Nucleus accumbens (tissue), 56 donors: Measurements from ENCODE around the gene RASGRP4.
"Not testable (repeated sequence)": the region's sequence is repeated elsewhere in the genome, so short reads cannot be mapped to it uniquely, and the experiment has no call there.

Source experiments
- DNase-seq, 56 donors: peaks; one replicate each; lab custom pipeline; 2025; lab: John Stamatoyannopoulos, UW

The RASGRP4 gene

DNA sequence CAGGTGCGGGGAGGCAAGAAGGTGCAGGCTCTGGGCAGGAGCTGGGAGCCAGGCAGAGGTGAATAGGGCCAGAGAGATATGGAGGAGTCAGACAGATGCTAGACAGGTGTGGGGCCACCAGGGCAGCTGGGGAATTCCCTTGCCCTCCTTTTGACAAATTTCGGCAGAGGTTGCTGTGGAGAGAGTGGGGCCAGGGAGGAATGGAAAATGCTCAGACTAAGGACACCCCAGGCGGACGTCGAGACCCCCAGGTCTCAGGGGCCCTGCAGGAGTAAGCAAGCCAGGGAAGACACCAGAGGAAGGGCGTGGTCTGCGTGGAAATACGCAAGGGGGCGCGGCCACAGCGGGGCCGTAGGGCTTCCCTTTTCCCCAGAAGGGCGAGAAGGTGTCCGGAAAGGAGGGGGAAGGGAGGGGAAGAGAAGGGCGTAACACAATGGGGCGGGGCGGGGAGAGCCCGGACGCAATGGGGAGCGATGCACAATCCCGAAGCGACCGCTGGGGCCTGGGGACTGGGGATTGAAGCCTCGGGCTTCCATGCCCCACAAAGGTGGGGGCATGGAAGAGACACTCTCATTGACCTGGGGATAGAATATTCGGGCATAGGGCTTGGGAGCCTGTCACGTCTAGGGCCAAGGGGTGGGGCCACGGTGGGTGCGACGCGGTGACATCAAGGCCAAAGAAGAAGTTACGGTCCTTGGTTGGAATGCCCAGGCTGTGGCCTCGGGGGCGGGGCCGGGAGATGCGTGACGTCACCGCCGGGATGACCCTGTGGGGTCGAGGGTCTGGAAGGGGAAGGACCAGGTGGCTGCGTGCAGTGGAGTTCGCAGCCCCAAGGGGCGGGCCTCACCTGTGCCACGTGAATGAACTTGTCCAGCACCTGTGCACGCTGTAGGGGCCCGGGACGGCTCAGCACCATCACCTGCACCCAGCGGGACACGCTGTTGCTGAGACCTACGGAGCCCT lies 8.2 kb downstream of the RASGRP4 start:
- DNase-seq: peak in 5 of 56 donors; percentile 4 to 73 (median 15)

DNA sequence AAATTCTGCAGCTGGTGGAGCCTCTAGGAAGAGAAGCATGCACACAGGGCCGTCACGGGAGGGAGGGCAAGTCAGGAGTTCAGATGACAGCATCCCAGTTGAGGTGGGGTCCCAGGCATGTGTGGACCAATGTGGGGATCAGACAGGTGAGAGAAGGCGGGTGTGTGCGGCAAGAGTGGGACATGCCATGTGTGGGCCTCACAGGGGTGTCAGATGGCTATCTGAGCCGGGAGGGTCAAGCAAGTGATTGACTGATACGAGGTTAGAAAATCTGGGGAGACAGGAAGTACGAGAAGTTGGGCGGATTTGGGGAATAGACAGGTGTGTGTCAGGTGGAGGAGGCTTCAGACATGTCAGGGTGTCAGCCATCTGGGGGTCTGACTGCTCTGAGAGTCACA lies 8.9 kb downstream of the RASGRP4 start:
- no peak for DNase-seq

DNA sequence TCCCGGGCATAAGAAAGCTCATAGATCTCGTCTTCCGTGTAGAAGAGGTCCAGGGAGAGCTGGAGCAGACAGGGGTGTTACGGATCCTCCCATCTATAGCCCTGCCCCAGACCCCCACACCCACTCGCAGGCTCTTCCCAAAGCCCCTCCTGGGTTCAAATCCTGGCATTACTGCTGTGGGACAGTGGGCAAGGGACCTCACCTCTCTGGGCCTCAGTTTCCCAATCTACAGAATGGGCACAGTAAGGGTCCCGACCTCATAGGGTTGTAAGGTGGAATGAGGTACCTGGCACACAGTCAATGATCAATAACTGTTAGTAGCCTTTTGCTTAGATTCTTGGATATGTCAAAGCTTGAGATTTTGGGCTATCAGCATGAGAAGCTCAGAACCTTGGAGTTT lies 12.6 kb downstream of the RASGRP4 start:
- DNase-seq: no peak

- no peak for DNase-seq
Observed at GRCh38 chr19:38412961-38413360, 13.1 kb downstream of the RASGRP4 start.

GRCh38 chr19:38412491-38412890 lies 13.5 kb downstream of the RASGRP4 start:
- DNase-seq: no peak

DNA sequence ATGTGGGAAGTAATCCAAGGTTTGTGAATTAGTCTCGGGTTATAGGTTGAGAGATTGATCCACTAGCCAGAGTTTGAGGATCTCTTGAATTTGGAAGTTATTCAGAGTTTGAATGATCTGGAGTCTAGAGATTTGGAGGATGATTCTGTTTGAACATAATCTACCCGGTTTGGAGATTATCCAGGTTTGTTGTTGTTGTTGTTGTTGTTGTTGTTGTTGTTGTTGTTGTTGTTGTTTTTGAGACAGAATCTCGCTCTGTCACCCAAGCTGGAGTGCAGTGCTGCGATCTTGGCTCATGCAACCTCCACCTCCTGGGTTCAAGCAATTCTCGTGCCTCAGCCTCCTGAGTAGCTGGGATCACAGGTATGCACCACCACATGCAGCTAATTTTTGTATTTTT lies 14.1 kb downstream of the RASGRP4 start:
- DNase-seq: not testable (repeated sequence)

GRCh38 chr19:38411041-38411712 lies 14.8 kb downstream of the RASGRP4 start:
- no peak for DNase-seq

DNA sequence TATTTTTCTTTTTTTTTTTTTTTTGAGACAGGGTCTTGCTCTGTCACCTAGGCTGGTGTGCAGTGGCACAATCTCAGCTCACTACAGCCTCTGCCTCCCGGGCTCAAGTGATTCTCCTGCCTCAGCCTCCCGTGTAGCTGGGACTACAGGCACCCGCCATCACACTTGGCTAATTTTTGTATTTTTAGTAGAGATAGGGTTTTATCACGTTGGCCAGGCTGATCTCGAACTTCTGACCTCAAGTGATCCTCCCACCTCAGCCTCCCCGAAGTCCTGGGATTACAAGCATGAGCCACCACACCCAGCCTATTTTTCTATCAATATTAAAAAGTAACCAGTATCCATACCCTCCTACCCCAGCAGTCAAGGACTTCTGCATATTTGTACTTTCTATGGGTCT lies 15.6 kb downstream of the RASGRP4 start:
- DNase-seq: not testable (repeated sequence)

GRCh38 chr19:38409631-38410133 lies 16.3 kb downstream of the RASGRP4 start:
- no peak for DNase-seq

GRCh38 chr19:38405276-38405675 lies 20.7 kb downstream of the RASGRP4 start:
- DNase-seq: no peak

DNA sequence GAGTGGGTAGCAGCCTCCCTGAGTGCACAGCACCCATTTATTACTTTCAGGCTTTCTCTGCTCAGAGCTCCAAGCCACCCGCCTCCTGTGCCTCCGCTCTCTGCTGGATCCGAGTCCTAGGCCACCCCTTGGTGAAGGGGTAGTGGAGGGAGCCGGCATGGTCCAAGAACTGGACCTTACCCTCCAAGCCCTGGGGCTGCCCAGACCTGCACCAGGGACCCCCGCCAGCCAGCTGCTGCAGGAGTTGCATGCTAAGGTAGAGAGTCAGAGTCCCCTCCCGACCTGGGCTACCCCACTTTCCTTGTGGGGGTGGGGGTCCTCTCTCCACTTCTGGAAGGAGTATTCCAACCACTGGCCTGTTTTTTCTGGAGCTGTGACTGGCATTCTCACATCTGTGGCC lies 21.2 kb downstream of the RASGRP4 start:
- DNase-seq: no peak

- DNase-seq: peak; percentile 60 to 99 (median 95)
Observed at GRCh38 chr19:38402967-38403674, 22.9 kb downstream of the RASGRP4 start, which contains the start of gene FAM98C. Gene FAM98C (plus strand): TSS chr19:38403093. CDS start chr19:38403154, 61 bp downstream.

- no peak for DNase-seq
Observed at GRCh38 chr19:38402623-38402966, 23.4 kb downstream of the RASGRP4 start.

GRCh38 chr19:38401148-38401547 lies 24.9 kb downstream of the RASGRP4 start:
- no peak for DNase-seq

- DNase-seq: no peak
Observed at GRCh38 chr19:38400361-38400760, 25.7 kb downstream of the RASGRP4 start.

DNA sequence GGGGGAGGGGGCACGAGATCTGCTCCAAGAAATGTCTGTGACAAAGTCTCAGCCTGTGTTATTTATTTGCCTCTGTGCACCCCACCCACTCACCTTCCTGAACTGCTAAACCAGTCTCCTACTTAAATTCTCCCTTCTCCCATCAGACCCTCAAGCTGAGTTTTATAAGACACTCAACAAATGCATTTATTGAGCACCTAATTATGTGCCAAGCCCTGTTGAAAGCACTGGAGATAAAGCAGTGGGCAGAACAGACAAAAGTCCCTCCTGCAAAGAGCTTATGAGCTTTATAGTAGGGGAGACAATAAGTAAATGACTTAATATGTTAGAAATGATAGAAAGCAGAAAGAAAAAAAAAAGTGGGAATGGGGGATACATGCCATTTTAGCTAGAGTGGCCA lies 26.5 kb downstream of the RASGRP4 start:
- no peak for DNase-seq

DNA sequence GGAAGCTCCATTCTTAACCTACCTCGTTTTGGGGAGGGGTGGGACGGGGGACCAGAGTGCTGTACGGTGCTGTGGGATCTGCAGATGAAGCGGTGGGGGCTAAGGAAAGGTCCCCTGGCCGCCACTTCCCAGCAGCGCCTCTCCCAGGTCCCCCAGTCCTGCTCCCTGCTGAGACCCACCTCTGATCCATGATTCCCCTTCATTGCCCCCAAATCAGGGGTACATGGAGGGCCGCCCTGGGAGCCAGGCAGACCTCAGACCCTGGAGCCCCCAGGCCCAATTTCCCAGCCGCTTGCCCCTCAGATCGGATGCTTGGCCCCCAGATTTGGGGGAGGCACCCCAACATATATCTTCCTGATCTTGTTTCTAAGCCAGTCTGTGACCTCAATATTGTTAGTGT lies 26.9 kb downstream of the RASGRP4 start:
- DNase-seq: no peak

DNA sequence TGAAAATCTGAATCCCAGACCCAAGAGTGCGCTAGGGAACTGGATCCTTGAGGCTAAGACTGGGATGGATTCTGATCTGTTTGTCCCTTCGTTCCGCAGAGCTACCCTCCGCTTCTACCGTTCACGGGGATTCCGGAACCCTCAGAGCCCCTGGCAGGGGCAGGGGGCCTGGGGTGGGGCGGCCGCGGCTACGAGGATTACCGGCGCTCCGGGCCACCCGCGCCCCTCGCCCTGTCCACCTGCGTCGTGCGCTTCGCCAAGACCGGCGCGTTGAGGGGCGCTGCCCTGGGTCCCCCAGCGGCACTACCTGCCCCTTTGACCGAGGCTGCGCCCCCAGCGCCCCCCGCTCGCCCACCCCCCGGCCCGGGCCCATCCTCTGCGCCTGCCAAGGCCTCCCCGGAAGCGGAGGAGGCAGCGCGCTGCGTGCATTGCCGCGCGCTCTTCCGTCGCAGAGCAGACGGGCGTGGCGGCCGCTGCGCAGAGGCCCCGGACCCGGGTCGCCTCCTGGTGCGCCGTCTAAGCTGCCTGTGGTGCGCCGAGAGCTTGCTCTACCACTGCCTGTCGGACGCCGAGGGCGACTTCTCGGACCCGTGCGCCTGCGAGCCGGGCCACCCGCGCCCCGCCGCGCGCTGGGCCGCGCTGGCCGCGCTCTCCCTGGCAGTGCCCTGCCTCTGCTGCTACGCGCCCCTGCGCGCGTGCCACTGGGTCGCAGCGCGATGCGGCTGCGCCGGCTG lies 30.5 kb downstream of the RASGRP4 start:
- DNase-seq: no peak

DNA sequence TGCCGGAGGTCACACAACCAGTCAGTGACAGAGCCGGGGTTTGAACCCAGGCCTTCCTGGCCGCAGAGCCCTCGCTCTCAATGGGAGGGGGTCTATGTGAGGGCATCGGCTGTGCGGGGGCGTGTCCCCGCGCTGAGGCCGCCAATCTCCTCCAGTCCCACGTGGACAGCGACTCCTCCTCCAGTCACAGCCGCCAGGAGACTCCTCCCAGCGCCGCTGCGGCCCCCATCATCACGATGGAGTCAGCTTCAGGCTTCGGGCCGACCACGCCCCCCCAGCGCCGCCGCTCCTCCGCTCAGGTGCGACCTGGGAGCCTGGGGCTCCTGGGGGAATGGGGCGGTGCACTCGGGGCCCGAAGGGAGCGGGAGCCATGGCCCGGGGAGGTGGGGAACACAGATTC lies 31.5 kb downstream of the RASGRP4 start:
- DNase-seq: no peak

DNA sequence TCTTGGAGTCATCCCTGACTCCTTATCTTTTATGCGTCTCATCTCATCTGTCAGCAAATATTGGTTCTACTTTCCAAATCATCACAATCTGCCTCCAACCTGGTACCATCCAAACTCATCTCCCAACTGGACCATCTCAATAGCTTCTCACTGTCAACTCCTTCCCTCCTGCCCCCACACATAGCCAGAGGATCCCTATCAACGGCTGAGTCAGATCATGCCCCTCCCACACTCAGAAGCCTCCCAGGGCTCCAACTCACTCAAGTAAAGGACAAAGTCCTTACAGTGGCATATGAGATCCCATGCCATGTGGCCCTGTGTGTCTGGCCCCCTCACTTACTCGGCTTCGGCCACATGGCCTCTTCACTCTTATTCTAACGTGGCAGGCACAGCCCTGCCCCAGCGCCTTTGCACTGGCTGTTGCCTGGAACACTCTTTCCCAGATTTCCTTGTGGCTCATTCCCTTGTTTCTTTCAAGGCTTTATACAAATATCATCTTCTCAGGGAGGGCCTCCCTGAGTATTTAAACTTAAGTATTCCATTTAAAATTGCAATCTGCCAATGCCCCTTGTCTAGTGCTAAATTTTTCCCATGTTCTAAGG lies 33.2 kb downstream of the RASGRP4 start:
- peak in 1 of 56 donors; percentile 11 for DNase-seq
